Measurements from ENCODE around the gene DOK4. TPM values are rescaled to one million over a fixed set of nuclear protein-coding genes. Genes with fewer than 3 reads are reported as not detected.

DOK4 gene
- total RNA-seq, 1 experiment from 2014 or later = 4.9 TPM

DNA sequence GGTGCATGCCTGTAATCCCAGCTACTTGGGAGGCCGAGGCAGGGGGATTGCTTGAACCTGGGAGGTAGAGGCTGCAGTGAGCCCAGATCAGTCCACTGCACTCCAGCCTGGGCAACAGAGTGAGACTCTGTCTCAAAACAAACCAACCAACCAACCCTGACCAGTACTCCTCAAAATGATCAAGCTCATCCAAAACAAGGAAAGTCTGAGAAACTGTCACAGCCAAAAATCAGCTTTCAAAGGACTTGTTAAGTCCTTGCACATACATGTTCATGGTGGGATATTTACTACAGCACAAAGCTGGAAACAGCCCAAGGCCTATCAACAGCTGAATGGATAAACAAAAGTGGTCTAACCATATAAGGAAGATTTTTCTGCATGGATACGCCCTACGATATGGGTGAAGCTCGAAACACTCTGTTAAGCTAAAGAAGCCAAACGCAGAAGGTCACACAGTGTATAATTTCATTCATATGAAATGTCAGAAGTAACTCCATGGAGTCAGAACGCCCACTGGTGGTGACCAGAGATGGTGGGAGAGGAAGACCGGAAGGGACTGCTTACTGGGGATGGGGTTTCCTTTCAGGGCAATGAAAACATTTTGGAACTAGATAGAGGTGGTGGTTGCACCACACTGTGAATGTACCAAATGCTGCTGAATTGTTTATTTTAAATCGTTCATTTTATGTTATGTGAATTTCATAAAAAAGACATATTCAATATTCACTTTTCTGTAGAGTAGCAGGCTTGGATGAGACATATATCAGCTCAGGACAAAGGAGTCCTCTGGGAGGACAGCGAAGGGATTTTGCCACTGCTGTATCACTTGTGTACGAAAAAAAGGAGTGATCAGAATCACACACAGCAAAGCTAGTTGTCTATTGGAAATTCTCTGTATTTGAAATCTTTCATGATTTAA is 64.0 kb downstream of the DOK4 start:
- intact Hi-C loops (cut with micrococcal nuclease) = loop anchor here (1.0 kb wide), 2 partner anchors 122 to 178 kb away; no protein-coding TSS in a partner anchor
- Histone ChIP-seq H3K27me3 (ENCODE audit: low read length) (no peaks in the 10 kb centered on the region), H3K9me3 (ENCODE audit: low read length) (no peaks in the 10 kb centered on the region), H3K4me3 (ENCODE audit: low read length) (no peak overlapping the region), H3K36me3 (ENCODE audit: low read depth, low read length) (no peaks in the 10 kb centered on the region), H4K20me1 (ENCODE audit: low read length) (no peaks in the 10 kb centered on the region), H3K27ac (ENCODE audit: low read length) (no peak overlapping the region), H3K79me2 (ENCODE audit: low read length) (no peaks in the 10 kb centered on the region), H3K4me1 (ENCODE audit: insufficient read depth, low read length) (peaks cover 5% of the 10 kb centered on the region), H3F3A (ENCODE audit: low read length, unreplicated experiment) (no peaks in the 10 kb centered on the region), H3K9ac (ENCODE audit: low read length) (no peak overlapping the region), H2AFZ (ENCODE audit: low read length) (no peak overlapping the region), H3K9me2 (replicated peaks; ENCODE audit: low read length) (no peaks in the 10 kb centered on the region), H3K4me2 (ENCODE audit: low read length) (peak overlapping the region; percentile 37; the same call in 1 of the 2 replicates)
- ChIA-PET CTCF (interaction anchor here (0.5 to 1.0 kb wide), 4 partner anchors 25 to 122 kb away, joined by 3 to 17 read pairs (median 5); partner anchors contain the start of genes CIAPIN1 and COQ9), POLR2A (ENCODE audit: unreplicated experiment) (interaction anchor here (0.5 to 0.7 kb wide), 2 partner anchors 121 to 275 kb away, joined by 4 to 7 read pairs; no protein-coding TSS in a partner anchor)
- DNase-seq (peak; percentile 69), ATAC-seq (peak; percentile 55)
- no TSS peak for BruUV-seq (replicated peaks)
- TF ChIP-seq EZH2phosphoT487 (IDR thresholded peaks at IDR 0.05; ENCODE audit: borderline replicate concordance, low read length) = no peak
- TF ChIP-seq CTCF (conservative IDR thresholded peaks at IDR 0.05; ENCODE audit: low read depth, low read length) = peak; percentile 79

Other genes starting within 250 kb of the DOK4 start
- 35.3 and 38.4 TPM in 2 replicates for gene ARL2BP, start 241.2 kb downstream of the DOK4 start, total RNA-seq (2014; rRNA removed)
- gene PLLP, start 201.8 kb downstream of the DOK4 start, total RNA-seq (2014; rRNA removed) = 0.35 and 1.6 TPM in 2 replicates
- not detected in 2 replicates for gene CCL22, start 127.7 kb downstream of the DOK4 start, total RNA-seq (2014; rRNA removed)
- 0.35 TPM in 1 of 2 replicates, not detected in the other for gene CX3CL1, start 114.0 kb downstream of the DOK4 start, total RNA-seq (2014; rRNA removed)
- gene CCL17, start 81.7 kb downstream of the DOK4 start, total RNA-seq (2014; rRNA removed) = not detected in 2 replicates
- gene CIAPIN1, start 39.1 kb downstream of the DOK4 start, total RNA-seq (2014; rRNA removed) = 35.6 and 48.6 TPM in 2 replicates
- gene COQ9, start 39.0 kb downstream of the DOK4 start, total RNA-seq (2014; rRNA removed) = 67.0 and 67.4 TPM in 2 replicates
- 83.2 and 114 TPM in 2 replicates for gene POLR2C, start 23.8 kb downstream of the DOK4 start, total RNA-seq (2014; rRNA removed)
- 12.7 and 13.9 TPM in 2 replicates for gene CCDC102A, start 50.1 kb upstream of the DOK4 start, total RNA-seq (2014; rRNA removed)
- not detected in 2 replicates for gene ADGRG5, start 56.1 kb upstream of the DOK4 start, total RNA-seq (2014; rRNA removed)
- 33.7 and 41.5 TPM in 2 replicates for gene ADGRG1, start 142.1 kb upstream of the DOK4 start, total RNA-seq (2014; rRNA removed)
- not detected in 2 replicates for gene ADGRG3, start 181.8 kb upstream of the DOK4 start, total RNA-seq (2014; rRNA removed)
- gene DRC7, start 208.3 kb upstream of the DOK4 start, total RNA-seq (2014; rRNA removed) = not detected in 2 replicates
- 37.7 and 50.9 TPM in 2 replicates for gene KATNB1, start 249.3 kb upstream of the DOK4 start, total RNA-seq (2014; rRNA removed)